Measurements from ENCODE around the gene PPP3CA.
A peak's percentile ranks its signal among the peaks of the same experiment; 100 is the strongest.

Gene PPP3CA

DNA sequence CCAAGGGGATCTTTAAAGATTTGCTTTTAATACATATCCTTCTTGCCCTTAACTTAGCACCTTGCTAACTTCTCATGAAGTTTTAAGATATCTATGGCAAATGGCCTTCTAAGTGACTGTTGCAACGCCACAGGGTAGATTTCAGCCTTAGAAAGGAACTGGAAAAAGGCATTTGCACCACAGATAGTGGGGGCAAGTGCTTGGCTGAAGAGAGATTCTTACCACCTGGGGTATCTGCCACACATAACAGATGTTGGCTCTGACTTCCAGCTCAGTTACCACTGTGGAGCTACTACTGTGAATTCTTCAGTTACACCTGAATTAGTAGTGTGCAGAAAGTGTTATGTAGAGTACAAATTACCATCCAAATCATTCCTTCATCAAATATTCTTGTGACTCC, 302.6 kb downstream of the PPP3CA start:
- FAIRE-seq (peak; percentile 57), DNase-seq (ENCODE audit: insufficient read length, low spot score) (no peak)
- TF ChIP-seq SPI1 (IDR thresholded peaks at IDR 0.05; ENCODE audit: low read depth, low read length) (no peak), POLR2AphosphoS5 (IDR thresholded peaks at IDR 0.05; ENCODE audit: low read depth, low read length) (no peak), POLR2A (IDR thresholded peaks at IDR 0.05; ENCODE audit: low read depth, low read length) (no peak), TAF1 (IDR thresholded peaks at IDR 0.05; ENCODE audit: low read depth, low read length) (no peak), POU2F2 (IDR thresholded peaks at IDR 0.05; ENCODE audit: low read depth, low read length) (no peak), PAX5 (IDR thresholded peaks at IDR 0.05; ENCODE audit: insufficient read depth, low read length, severe bottlenecking) (no peak)

DNA sequence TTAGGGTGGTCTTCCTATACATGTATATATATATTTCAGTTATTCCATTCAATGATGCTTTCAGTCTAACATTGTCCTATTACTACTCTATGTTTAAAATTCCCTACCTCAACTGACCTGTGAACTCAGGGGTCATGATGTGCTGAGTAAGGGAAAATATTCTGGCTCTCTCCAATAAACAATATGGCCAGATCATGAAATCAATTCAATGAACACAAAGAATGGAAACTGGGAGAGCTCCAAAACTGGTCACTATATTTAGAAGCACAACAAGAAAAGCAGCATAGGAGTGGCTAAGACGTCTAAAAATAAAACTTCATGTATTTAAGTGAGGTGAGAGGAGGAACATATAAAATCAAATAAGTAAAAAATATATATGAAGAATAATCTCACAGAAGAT, 304.5 kb downstream of the PPP3CA start:
- DNase-seq (ENCODE audit: insufficient read length, low spot score) (no peak), FAIRE-seq (no peak)
- no peak for TF ChIP-seq POLR2AphosphoS5 (IDR thresholded peaks at IDR 0.05; ENCODE audit: low read depth, low read length)
- TF ChIP-seq POLR2A (IDR thresholded peaks at IDR 0.05; ENCODE audit: low read depth, low read length): no peak
- no peak for TF ChIP-seq SPI1 (IDR thresholded peaks at IDR 0.05; ENCODE audit: low read depth, low read length)
- no peak for TF ChIP-seq POU2F2 (IDR thresholded peaks at IDR 0.05; ENCODE audit: low read depth, low read length)
- TF ChIP-seq TAF1 (IDR thresholded peaks at IDR 0.05; ENCODE audit: low read depth, low read length): no peak
- TF ChIP-seq PAX5 (IDR thresholded peaks at IDR 0.05; ENCODE audit: insufficient read depth, low read length, severe bottlenecking): no peak

DNA sequence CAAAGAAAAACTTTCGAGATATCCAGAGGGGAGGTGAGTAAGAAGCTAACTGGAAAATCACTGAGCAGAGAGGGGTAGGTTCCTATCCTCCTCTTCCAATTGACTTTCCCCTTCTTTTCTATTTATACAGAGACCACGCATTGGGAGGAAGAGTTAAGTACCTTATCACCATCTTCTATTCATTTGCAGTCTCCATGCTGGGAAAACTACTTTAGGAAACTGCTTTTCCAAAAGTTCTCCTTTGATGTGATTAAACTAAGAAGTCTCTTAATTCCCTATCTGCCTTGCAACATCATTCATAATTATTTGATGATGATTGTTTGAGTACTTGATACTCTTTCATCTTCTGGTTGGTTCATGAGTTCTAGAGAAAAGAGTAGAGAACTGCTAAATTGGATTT, 306.6 kb downstream of the PPP3CA start:
- TF ChIP-seq POU2F2 (IDR thresholded peaks at IDR 0.05; ENCODE audit: low read depth, low read length) (no peak), POLR2A (IDR thresholded peaks at IDR 0.05; ENCODE audit: low read depth, low read length) (no peak)
- FAIRE-seq: no peak
- DNase-seq (ENCODE audit: insufficient read length, low spot score): no peak

DNA sequence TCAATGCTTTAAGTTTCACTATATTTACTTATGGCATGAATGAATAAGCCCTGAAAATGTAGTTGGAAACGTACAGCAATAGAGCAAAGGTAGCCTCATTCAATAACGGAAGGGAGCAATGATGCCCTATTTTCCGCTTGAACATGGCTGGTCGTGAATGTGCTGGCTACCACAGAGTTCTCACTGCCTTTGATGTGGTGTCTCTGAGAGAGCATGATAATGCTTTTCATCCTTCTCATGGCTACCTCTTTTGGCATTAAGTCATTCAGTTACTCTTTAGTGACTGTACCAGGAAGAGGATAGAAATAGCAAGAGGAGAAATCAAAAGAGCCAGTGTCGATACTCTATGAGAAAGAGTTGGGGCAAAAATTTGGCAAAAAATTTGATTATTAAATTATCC, 308.0 kb downstream of the PPP3CA start:
- peak; percentile 62 for FAIRE-seq
- no peak for DNase-seq (ENCODE audit: insufficient read length, low spot score)
- TF ChIP-seq POLR2A (IDR thresholded peaks at IDR 0.05; ENCODE audit: low read depth, low read length): no peak

DNA sequence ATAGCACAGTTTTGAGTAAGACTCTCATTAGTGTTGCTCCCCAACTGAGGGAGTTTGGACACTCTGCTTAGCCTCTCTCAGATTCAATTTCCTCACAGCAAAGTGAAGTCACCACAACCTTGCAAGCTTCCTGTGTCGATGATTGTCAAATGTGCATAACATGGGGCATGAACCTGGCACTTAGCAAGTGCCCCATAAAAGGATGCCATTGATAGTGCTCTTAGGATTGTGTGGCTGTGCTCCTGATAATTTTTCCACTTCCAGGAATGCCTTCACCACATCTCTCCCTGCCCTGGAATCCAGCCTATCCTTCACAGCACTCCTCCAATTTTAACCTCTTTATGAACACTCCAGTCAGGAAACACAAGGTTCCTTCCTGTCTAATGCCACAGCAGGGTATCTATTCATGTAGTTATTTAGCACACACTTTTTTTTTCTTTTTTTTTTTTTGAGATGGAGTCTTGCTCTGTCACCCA, 309.4 kb downstream of the PPP3CA start:
- FAIRE-seq (no peak), DNase-seq (ENCODE audit: insufficient read length, low spot score) (no peak)
- no peak for TF ChIP-seq POLR2AphosphoS5 (IDR thresholded peaks at IDR 0.05; ENCODE audit: low read depth, low read length)
- TF ChIP-seq SPI1 (IDR thresholded peaks at IDR 0.05; ENCODE audit: low read depth, low read length): no peak
- TF ChIP-seq TAF1 (IDR thresholded peaks at IDR 0.05; ENCODE audit: low read depth, low read length): no peak
- no peak for TF ChIP-seq PAX5 (IDR thresholded peaks at IDR 0.05; ENCODE audit: insufficient read depth, low read length, severe bottlenecking)
- TF ChIP-seq POU2F2 (IDR thresholded peaks at IDR 0.05; ENCODE audit: low read depth, low read length): no peak
- no peak for TF ChIP-seq POLR2A (IDR thresholded peaks at IDR 0.05; ENCODE audit: low read depth, low read length)

DNA sequence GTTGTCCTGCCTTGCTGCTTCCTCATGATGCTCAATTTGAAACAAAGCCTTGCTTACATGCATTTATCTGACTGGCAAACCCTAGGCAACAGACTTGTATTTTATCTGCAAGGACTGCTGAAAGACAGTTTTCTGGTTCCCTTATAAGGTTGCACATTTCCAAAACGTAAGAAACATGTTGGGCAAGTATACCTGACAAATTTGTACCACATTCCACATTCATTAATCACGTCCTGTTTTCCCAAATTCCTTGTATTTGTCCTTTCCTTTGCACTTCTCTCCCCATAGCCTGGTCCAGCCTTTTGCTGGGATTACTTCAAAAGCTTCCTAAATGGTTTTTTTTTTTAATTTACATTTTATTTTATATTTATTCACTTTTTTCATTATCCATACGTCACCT, 310.1 kb downstream of the PPP3CA start:
- no peak for FAIRE-seq

DNA sequence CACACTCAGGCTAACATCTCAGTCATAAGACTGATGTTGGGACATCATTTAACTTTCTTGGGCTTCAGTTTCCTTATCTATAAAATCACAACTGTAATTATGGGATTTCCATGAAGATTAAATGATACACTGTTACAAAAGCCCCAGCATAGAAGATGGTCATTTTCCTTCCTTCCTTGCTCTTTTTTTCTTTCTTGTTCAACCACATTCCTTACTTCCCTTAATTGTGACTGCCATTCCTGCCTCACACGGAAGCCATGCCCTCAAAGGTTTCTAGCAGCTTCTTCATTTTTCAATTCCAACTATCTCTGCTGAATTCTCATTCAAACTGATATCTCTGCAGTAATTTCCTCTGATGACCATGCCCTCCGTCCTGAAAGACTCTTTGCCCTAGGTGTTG, 311.8 kb downstream of the PPP3CA start:
- FAIRE-seq (no peak), DNase-seq (ENCODE audit: insufficient read length, low spot score) (no peak)
- TF ChIP-seq TAF1 (IDR thresholded peaks at IDR 0.05; ENCODE audit: low read depth, low read length): no peak
- TF ChIP-seq SPI1 (IDR thresholded peaks at IDR 0.05; ENCODE audit: low read depth, low read length): no peak
- TF ChIP-seq POU2F2 (IDR thresholded peaks at IDR 0.05; ENCODE audit: low read depth, low read length): no peak
- no peak for TF ChIP-seq POLR2A (IDR thresholded peaks at IDR 0.05; ENCODE audit: low read depth, low read length)
- TF ChIP-seq POLR2AphosphoS5 (IDR thresholded peaks at IDR 0.05; ENCODE audit: low read depth, low read length): no peak
- TF ChIP-seq PAX5 (IDR thresholded peaks at IDR 0.05; ENCODE audit: insufficient read depth, low read length, severe bottlenecking): no peak

More for the DNA sequence above, 310.1 kb downstream of the PPP3CA start:
- TF ChIP-seq POU2F2 (IDR thresholded peaks at IDR 0.05; ENCODE audit: low read depth, low read length) (no peak), POLR2AphosphoS5 (IDR thresholded peaks at IDR 0.05; ENCODE audit: low read depth, low read length) (no peak), POLR2A (IDR thresholded peaks at IDR 0.05; ENCODE audit: low read depth, low read length) (no peak), SPI1 (IDR thresholded peaks at IDR 0.05; ENCODE audit: low read depth, low read length) (no peak), TAF1 (IDR thresholded peaks at IDR 0.05; ENCODE audit: low read depth, low read length) (no peak), PAX5 (IDR thresholded peaks at IDR 0.05; ENCODE audit: insufficient read depth, low read length, severe bottlenecking) (no peak)
- DNase-seq (ENCODE audit: insufficient read length, low spot score): no peak

DNA sequence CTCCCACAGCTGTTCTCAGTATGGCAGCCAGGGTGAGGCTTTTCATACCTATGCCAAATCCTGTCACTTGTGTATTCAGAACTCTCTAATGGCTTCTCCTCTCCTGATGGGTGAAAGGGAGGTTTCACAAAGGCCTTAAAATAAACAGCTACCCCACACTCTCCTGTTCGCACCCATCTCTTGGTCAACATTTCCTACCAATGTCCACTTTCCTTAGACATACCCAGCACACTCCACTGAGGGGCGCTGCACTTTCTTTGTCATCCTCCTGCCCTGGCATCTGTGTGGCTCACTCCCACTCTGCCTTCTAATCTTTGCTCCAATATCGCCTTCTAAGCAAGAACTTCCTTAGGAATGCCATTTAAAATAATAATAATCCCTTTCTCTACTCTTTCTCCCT, 313.3 kb downstream of the PPP3CA start:
- DNase-seq (ENCODE audit: insufficient read length, low spot score): no peak
- TF ChIP-seq POU2F2 (IDR thresholded peaks at IDR 0.05; ENCODE audit: low read depth, low read length) (no peak), SPI1 (IDR thresholded peaks at IDR 0.05; ENCODE audit: low read depth, low read length) (no peak), POLR2A (IDR thresholded peaks at IDR 0.05; ENCODE audit: low read depth, low read length) (no peak), TAF1 (IDR thresholded peaks at IDR 0.05; ENCODE audit: low read depth, low read length) (no peak), PAX5 (IDR thresholded peaks at IDR 0.05; ENCODE audit: insufficient read depth, low read length, severe bottlenecking) (no peak), POLR2AphosphoS5 (IDR thresholded peaks at IDR 0.05; ENCODE audit: low read depth, low read length) (no peak)
- FAIRE-seq: no peak

DNA sequence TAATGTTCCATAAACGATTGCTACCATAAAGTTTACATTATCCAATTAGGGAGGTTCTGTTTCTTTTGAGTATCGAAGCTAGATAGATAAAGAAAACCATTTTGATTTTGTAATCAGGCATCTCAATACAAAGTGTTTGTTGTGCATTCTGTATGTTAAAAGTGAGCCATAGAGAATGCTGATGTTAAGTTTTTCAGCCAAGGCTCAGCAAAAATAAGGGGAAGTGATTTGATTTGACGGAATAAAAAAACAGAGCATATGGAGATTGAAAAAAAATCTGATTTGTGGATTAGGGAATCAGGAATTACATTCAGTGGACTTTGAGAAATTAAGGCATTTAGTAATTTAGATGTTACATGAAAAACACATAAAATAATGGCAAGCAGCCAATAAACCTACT, 314.8 kb downstream of the PPP3CA start:
- FAIRE-seq (no peak), DNase-seq (ENCODE audit: insufficient read length, low spot score) (no peak)
- TF ChIP-seq POLR2AphosphoS5 (IDR thresholded peaks at IDR 0.05; ENCODE audit: low read depth, low read length) (no peak), PAX5 (IDR thresholded peaks at IDR 0.05; ENCODE audit: insufficient read depth, low read length, severe bottlenecking) (no peak), POLR2A (IDR thresholded peaks at IDR 0.05; ENCODE audit: low read depth, low read length) (no peak), POU2F2 (IDR thresholded peaks at IDR 0.05; ENCODE audit: low read depth, low read length) (no peak), TAF1 (IDR thresholded peaks at IDR 0.05; ENCODE audit: low read depth, low read length) (no peak)

DNA sequence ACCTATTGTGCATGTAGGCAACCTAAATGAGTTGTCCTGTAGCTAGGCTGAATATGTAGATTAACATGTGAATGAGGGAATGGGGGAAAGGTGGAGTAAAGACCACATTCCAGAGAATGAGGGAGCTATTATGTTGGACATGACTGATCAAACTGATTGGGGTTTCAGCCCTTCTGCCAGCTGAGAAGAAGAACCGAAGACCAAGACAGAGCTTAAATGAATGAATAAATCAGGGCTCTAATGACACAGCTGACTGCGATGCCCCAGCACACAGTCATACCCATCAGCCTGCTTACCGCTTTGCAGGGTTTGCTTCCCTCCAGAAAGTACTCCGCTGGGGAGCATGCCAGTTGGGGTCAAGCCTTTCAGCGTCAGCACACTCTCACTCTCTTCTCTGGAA, 315.4 kb downstream of the PPP3CA start:
- TF ChIP-seq POLR2AphosphoS5 (IDR thresholded peaks at IDR 0.05; ENCODE audit: low read depth, low read length): no peak
- TF ChIP-seq POU2F2 (IDR thresholded peaks at IDR 0.05; ENCODE audit: low read depth, low read length): no peak
- TF ChIP-seq SPI1 (IDR thresholded peaks at IDR 0.05; ENCODE audit: low read depth, low read length): no peak
- TF ChIP-seq TAF1 (IDR thresholded peaks at IDR 0.05; ENCODE audit: low read depth, low read length): no peak
- no peak for TF ChIP-seq PAX5 (IDR thresholded peaks at IDR 0.05; ENCODE audit: insufficient read depth, low read length, severe bottlenecking)
- no peak for TF ChIP-seq POLR2A (IDR thresholded peaks at IDR 0.05; ENCODE audit: low read depth, low read length)
- DNase-seq (ENCODE audit: insufficient read length, low spot score): no peak
- peak; percentile 9 for FAIRE-seq
